ENCODE results near the gene POLR3K. TPM values are rescaled to one million over a fixed set of nuclear protein-coding genes. Genes with fewer than 3 reads are reported as not detected.
"Not testable (repeated sequence)": the region's sequence is repeated elsewhere in the genome, so short reads cannot be mapped to it uniquely, and the experiment has no call there.

POLR3K gene
- total and polyA plus RNA-seq, 2 experiments from 2014 or later = 2.2 to 17.2 TPM

DNA sequence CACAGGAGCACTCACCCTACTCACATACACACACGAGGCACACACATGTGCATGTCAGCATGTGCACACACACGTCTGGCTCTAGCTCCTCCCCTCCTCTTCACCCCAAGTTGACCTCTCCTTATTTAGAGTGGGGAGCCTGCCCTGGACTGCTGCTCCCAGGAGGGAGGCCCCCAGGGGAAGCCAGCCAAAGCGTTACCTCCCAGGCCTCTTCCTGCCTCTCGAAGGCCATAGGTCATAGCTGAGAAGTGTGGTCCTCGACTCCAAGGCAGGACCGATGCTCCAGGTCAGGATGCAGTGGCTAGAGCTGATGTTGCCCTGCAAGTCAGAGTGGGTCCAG is 18.8 kb downstream of the POLR3K start:
- H3K36me3 ChIP-seq (ENCODE audit: low read depth) = no peaks in the 10 kb centered on the region
- H3K27ac ChIP-seq = no peak overlapping the region
- no peaks in the 10 kb centered on the region for H3K4me1 ChIP-seq (ENCODE audit: insufficient read depth)
- H3K4me3 ChIP-seq = no peak overlapping the region
- no peaks in the 10 kb centered on the region for H3K9me2 ChIP-seq (ENCODE audit: insufficient read depth)
- no peak overlapping the region for H3K4me2 ChIP-seq (ENCODE audit: unreplicated experiment)
- DNase-seq = no peak
- H3K9ac ChIP-seq = no peak overlapping the region
- in situ Hi-C loops (cut with MboI) = no loop called here
- WGBS, 2 experiments (ENCODE audit: low coverage in 1 of 2, low lambda C conversion rate in 2 of 2, missing lambda C conversion rate in 2 of 2) = 52 to 56% methylated on average over 6 of the region's 6 CpGs
- no peak overlapping the region for H2AFZ ChIP-seq
- no peaks in the 10 kb centered on the region for H3K27me3 ChIP-seq (replicated peaks; ENCODE audit: insufficient read depth)
- no peaks in the 10 kb centered on the region for H4K20me1 ChIP-seq (ENCODE audit: insufficient read depth)
- H3F3A ChIP-seq (ENCODE audit: insufficient read depth) = no peaks in the 10 kb centered on the region
- H3K9me3 ChIP-seq (ENCODE audit: low read depth) = no peaks in the 10 kb centered on the region
- no peak for TF ChIP-seq EZH2 (IDR thresholded peaks at IDR 0.05; ENCODE audit: insufficient read depth, poor library complexity, severe bottlenecking)
- no peak for TF ChIP-seq EZH2phosphoT487 (IDR thresholded peaks at IDR 0.05; ENCODE audit: insufficient read depth, low read depth)
- no peaks in the 10 kb centered on the region for H3K79me2 ChIP-seq (ENCODE audit: insufficient read depth)

DNA sequence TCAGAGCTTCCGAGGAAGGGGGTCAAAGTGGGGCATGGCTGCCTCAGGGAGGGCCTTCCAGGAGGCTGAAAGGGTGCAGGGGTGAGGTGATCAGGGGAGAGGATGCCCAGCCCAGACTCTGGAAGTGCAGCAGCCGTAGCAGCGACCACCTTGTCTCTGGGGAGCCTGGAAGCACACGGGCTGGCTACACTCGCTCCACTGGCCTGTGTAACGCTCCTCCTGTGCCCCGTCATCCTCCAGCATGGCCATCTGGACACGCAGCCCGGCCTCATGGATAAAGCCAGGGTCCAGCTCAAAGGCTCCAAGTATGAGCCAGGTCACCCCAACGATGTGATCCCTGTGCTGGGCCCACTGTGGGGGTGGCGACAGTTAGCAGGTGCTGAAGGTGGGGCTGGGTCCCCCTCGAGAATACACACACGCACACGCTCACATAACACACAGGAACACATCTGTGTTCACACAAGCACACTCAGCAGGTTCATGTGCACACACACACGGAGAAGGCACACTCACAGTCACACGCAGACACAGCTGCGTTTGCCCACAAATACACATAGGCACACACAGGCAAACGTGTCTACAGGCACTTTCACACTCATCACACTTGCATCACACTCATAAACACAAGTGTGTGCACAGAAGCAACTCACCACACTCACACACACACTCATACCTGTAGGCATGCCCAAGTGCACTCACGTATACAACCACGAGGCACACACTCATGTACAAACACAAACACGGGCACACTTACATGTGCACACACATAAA is 19.3 kb downstream of the POLR3K start:
- no peak overlapping the region for H3K9ac ChIP-seq
- no peak overlapping the region for H3K27ac ChIP-seq
- DNase-seq = no peak
- no peaks in the 10 kb centered on the region for H3K36me3 ChIP-seq (ENCODE audit: low read depth)
- H3K9me3 ChIP-seq (ENCODE audit: low read depth) = no peaks in the 10 kb centered on the region
- no peaks in the 10 kb centered on the region for H3K4me1 ChIP-seq (ENCODE audit: insufficient read depth)
- TF ChIP-seq EZH2phosphoT487 (IDR thresholded peaks at IDR 0.05; ENCODE audit: insufficient read depth, low read depth) = no peak
- TF ChIP-seq EZH2 (IDR thresholded peaks at IDR 0.05; ENCODE audit: insufficient read depth, poor library complexity, severe bottlenecking) = no peak
- no peak overlapping the region for H3K4me3 ChIP-seq
- no peak overlapping the region for H3K4me2 ChIP-seq (ENCODE audit: unreplicated experiment)
- H3K79me2 ChIP-seq (ENCODE audit: insufficient read depth) = no peaks in the 10 kb centered on the region
- H2AFZ ChIP-seq = no peak overlapping the region
- 84 to 85% methylated on average over 18 to 21 of the region's 21 CpGs for WGBS, 2 experiments (ENCODE audit: low coverage in 1 of 2, low lambda C conversion rate in 2 of 2, missing lambda C conversion rate in 2 of 2)
- in situ Hi-C loops (cut with MboI) = no loop called here
- no peaks in the 10 kb centered on the region for H3K27me3 ChIP-seq (replicated peaks; ENCODE audit: insufficient read depth)
- H4K20me1 ChIP-seq (ENCODE audit: insufficient read depth) = no peaks in the 10 kb centered on the region
- H3F3A ChIP-seq (ENCODE audit: insufficient read depth) = no peaks in the 10 kb centered on the region
- H3K9me2 ChIP-seq (ENCODE audit: insufficient read depth) = no peaks in the 10 kb centered on the region

DNA sequence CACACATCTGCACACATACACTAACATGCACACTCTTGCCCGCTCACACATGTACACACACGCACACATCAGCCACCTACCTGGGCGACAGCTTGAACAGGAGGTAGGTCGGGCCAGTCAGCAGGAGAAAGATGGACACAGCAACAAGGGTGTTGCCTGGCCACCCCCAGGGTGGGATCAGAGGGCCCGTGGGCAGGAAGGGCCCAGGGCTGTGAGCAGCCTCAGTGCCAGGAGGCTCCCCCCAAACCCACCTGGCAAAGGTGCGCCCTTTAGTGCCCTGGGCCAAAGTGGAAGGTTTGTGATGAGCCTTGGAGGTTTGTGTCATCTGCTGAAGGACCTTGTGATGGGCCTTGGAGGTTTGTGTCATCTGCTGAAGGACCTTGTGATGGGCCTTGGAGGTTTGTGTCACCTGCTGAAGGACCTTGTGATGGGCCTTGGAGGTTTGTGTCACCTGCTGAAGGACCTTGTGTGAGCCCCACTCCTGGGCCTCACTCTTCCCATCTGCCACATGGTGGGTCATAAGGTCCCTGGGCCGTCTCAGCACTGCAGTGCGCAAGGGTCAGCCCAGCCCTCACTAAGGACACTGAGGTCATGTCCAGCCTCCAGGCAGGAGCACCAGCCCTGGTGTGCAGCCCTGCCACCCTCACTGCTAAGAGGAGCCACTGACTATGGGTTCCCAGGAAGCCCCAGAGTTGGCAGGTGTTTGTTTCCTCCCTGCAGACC is 20.1 kb downstream of the POLR3K start:
- H3K27me3 ChIP-seq (replicated peaks; ENCODE audit: insufficient read depth); H3K79me2 ChIP-seq (ENCODE audit: insufficient read depth); DNase-seq; H3K4me1 ChIP-seq (ENCODE audit: insufficient read depth); H3K9me3 ChIP-seq (ENCODE audit: low read depth); H4K20me1 ChIP-seq (ENCODE audit: insufficient read depth); H2AFZ ChIP-seq; H3K9ac ChIP-seq; H3K4me3 ChIP-seq; in situ Hi-C loops (cut with MboI); H3K27ac ChIP-seq; H3F3A ChIP-seq (ENCODE audit: insufficient read depth); H3K36me3 ChIP-seq (ENCODE audit: low read depth); H3K4me2 ChIP-seq (ENCODE audit: unreplicated experiment); H3K9me2 ChIP-seq (ENCODE audit: insufficient read depth): not testable (repeated sequence)
- 65 to 75% methylated on average over 6 to 7 of the region's 8 CpGs for WGBS, 2 experiments (ENCODE audit: low coverage in 1 of 2, low lambda C conversion rate in 2 of 2, missing lambda C conversion rate in 2 of 2)

DNA sequence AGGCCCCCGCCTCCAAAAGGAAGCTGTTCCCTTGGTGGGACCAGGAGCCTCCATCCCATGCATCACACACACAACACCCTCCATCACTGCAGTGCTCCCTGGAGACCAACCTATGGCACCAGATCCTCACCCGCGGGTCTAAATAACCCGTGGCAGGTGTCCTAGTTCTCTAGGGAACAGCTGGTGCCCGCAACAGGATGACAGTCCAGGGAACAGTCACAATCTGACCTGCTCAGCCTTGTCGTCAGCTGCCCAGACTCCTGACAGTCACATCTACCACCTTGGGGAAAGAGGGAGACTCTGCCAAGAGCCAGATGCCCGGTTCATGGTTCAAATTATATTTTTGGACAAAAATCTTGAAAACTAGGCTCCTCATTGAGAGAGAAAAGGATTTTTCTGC is 22.8 kb downstream of the POLR3K start:
- H3K9me2 ChIP-seq (ENCODE audit: insufficient read depth); H3K9me3 ChIP-seq (ENCODE audit: low read depth); H3K4me1 ChIP-seq (ENCODE audit: insufficient read depth); in situ Hi-C loops (cut with MboI); H3K4me3 ChIP-seq; H3K9ac ChIP-seq; H4K20me1 ChIP-seq (ENCODE audit: insufficient read depth); H3K4me2 ChIP-seq (ENCODE audit: unreplicated experiment); H3K79me2 ChIP-seq (ENCODE audit: insufficient read depth); DNase-seq; H3K27ac ChIP-seq; H2AFZ ChIP-seq; H3K27me3 ChIP-seq (replicated peaks; ENCODE audit: insufficient read depth); H3K36me3 ChIP-seq (ENCODE audit: low read depth); H3F3A ChIP-seq (ENCODE audit: insufficient read depth): not testable (repeated sequence)
- WGBS, 2 experiments (ENCODE audit: low coverage in 1 of 2, low lambda C conversion rate in 2 of 2, missing lambda C conversion rate in 2 of 2) = 30 to 38% methylated on average over 1 of the region's 7 CpGs

DNA sequence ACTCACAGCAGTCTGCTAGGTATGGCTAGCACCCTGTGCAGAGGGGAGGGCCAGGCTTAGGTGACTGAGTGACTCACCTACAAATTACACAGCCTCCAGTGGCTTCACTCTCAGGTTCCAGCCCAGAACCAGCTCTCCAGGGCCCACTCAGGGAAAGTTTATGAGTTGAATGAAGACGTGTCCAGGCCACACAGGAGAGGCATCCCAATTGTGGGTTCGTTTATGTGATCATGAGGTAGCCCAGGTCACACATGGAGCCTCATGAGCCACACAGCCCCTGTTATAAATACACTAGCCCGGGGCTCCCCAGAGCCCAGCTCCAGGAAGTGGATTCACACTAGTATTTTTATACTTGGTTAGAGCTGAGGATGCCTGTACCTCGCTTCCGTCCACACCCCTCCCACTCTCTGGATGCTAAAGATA is 27.5 kb downstream of the POLR3K start:
- DNase-seq; H3F3A ChIP-seq (ENCODE audit: insufficient read depth); H3K27me3 ChIP-seq (replicated peaks; ENCODE audit: insufficient read depth); H3K4me2 ChIP-seq (ENCODE audit: unreplicated experiment); H3K4me3 ChIP-seq; H3K4me1 ChIP-seq (ENCODE audit: insufficient read depth); H2AFZ ChIP-seq; H3K9me2 ChIP-seq (ENCODE audit: insufficient read depth); H4K20me1 ChIP-seq (ENCODE audit: insufficient read depth); H3K79me2 ChIP-seq (ENCODE audit: insufficient read depth); in situ Hi-C loops (cut with MboI); H3K9ac ChIP-seq; H3K27ac ChIP-seq; H3K9me3 ChIP-seq (ENCODE audit: low read depth); H3K36me3 ChIP-seq (ENCODE audit: low read depth): not testable (repeated sequence)
- WGBS, 2 experiments (ENCODE audit: low coverage in 1 of 2, low lambda C conversion rate in 2 of 2, missing lambda C conversion rate in 2 of 2) = 60 to 65% methylated on average over 2 to 3 of the region's 5 CpGs

DNA sequence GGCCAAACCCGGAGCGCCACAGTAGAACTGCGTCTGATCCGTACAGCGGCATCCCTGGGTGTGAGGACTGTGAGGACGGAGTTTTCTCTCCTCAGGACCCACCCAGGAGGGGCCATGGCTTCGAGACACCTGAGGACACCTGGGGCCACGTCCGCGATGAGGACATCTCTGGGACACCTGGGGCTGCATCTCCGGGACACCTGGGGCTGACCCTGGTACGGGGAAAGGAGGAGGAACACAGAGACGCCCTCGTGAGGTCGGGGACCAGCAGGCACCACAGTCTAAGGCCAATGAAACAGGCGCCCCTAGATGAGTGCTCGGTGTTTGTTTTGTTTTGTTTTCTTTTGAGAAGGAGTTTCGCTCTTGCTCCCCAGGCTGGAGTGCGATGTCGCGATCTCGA is 29.3 kb downstream of the POLR3K start:
- H3K9ac ChIP-seq; H3F3A ChIP-seq (ENCODE audit: insufficient read depth); H3K36me3 ChIP-seq (ENCODE audit: low read depth); DNase-seq; H3K4me3 ChIP-seq; H3K9me2 ChIP-seq (ENCODE audit: insufficient read depth); H2AFZ ChIP-seq; in situ Hi-C loops (cut with MboI); H3K9me3 ChIP-seq (ENCODE audit: low read depth); H3K4me2 ChIP-seq (ENCODE audit: unreplicated experiment); H3K27ac ChIP-seq; H3K79me2 ChIP-seq (ENCODE audit: insufficient read depth); H3K27me3 ChIP-seq (replicated peaks; ENCODE audit: insufficient read depth); H4K20me1 ChIP-seq (ENCODE audit: insufficient read depth); H3K4me1 ChIP-seq (ENCODE audit: insufficient read depth): not testable (repeated sequence)
- WGBS, 2 experiments (ENCODE audit: low coverage in 1 of 2, low lambda C conversion rate in 2 of 2, missing lambda C conversion rate in 2 of 2) = 82 to 83% methylated on average over 15 to 16 of the region's 22 CpGs

DNA sequence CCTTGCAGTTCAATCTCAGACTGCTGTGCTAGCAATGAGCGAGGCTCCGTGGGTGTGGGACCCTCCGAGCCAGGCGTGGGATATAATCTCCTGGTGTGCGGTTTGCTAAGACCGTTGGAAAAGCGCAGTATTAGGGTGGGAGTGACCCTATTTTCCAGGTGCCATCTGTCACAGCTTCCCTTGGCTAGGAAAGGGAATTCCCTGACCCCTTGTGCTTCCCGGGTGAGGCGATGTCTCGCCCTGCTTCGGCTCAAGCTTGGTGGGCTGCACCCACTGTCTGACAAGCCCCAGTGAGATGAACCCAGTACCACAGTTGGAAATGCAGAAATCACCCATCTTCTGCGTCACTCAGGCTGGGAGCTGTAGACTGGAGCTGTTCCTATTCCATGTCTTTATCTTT is 32.5 kb downstream of the POLR3K start:
- H3K4me1 ChIP-seq (ENCODE audit: insufficient read depth); H3K27ac ChIP-seq; DNase-seq; H3F3A ChIP-seq (ENCODE audit: insufficient read depth); H2AFZ ChIP-seq; H3K9me3 ChIP-seq (ENCODE audit: low read depth); in situ Hi-C loops (cut with MboI); H3K79me2 ChIP-seq (ENCODE audit: insufficient read depth); H3K4me3 ChIP-seq; H3K9me2 ChIP-seq (ENCODE audit: insufficient read depth); H4K20me1 ChIP-seq (ENCODE audit: insufficient read depth); H3K27me3 ChIP-seq (replicated peaks; ENCODE audit: insufficient read depth); H3K36me3 ChIP-seq (ENCODE audit: low read depth); H3K9ac ChIP-seq; H3K4me2 ChIP-seq (ENCODE audit: unreplicated experiment): not testable (repeated sequence)
- WGBS, 2 experiments (ENCODE audit: low coverage in 1 of 2, low lambda C conversion rate in 2 of 2, missing lambda C conversion rate in 2 of 2) = 68 to 78% methylated on average over 12 of the region's 12 CpGs
